NCI-H1105 treated with DMSO at 0.1 percent for 48 hours (cell line): ENCODE measurements around the gene ABCA7.
A peak's percentile ranks its signal among the peaks of the same experiment; 100 is the strongest.

Experiments
- DNase-seq: peaks from one replicate; lab custom pipeline; 2025; lab: John Stamatoyannopoulos, UW

The ABCA7 gene

DNA sequence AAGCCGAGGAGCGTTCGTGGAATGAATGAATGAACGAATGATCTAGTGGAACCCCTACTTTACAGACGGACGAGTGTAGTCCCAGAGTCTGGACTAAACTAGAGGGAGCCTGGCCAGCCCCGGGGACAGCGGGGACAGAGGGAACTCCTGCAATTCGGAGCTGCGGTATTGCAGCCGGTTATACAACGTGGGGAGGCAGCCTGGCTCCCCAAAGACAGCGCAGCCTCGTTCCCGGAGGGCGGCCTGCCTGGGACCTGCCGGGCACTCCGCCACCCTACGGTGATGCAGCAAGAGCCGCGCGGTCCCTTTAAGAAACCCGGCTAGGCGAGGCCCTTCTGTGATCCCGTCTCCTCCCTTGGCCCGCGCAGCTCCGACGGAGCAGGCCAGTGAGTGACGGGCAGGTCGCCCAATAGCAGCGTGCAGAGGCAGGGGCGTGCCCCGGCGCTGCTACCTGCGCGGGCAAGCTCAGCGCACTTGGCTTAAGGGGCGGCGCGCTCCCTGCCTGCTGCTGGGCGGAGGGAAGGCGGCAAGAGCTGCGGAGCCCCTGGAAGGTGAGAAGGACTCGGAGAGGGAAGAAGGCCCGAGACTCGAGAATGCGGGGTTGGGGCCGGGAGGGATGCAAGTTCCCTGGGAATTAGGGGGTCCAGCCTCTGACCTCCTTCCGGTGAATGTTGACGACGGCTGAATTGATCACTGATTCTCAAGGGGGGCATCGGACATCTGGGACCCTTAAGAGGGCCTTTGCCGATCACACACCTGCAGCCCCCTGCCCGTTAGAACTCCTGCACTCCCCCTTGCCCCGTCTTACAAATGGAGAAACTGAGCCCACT is at the start of gene ABCA7:
TSS of gene ABCA7 (plus strand) at position 462 of the 830 bp plus-strand sequence. CDS start 1,255 bp downstream, outside the sequence.
- DNase-seq: peak; percentile 96

GRCh38 chr19:990119-990571 is 49.8 kb upstream of the ABCA7 start:
- no peak for DNase-seq

DNA sequence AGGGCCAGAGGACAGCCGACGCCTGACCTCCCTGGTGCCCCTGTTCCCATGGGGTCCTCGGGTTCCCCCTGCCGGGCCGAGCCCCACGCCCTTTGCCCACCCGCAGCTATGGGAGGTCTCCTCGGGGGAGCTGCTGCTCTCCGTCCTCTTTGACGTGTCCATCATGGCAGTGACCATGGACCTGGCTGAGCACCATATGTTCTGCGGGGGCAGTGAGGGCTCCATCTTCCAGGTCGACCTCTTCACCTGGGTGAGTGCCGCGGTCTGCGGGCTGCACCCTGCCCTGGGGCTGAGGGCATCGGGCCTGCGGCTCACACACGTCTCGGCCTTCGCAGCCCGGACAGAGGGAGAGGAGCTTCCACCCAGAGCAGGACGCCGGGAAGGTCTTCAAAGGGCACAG is 49.2 kb upstream of the ABCA7 start:
- DNase-seq: no peak

DNA sequence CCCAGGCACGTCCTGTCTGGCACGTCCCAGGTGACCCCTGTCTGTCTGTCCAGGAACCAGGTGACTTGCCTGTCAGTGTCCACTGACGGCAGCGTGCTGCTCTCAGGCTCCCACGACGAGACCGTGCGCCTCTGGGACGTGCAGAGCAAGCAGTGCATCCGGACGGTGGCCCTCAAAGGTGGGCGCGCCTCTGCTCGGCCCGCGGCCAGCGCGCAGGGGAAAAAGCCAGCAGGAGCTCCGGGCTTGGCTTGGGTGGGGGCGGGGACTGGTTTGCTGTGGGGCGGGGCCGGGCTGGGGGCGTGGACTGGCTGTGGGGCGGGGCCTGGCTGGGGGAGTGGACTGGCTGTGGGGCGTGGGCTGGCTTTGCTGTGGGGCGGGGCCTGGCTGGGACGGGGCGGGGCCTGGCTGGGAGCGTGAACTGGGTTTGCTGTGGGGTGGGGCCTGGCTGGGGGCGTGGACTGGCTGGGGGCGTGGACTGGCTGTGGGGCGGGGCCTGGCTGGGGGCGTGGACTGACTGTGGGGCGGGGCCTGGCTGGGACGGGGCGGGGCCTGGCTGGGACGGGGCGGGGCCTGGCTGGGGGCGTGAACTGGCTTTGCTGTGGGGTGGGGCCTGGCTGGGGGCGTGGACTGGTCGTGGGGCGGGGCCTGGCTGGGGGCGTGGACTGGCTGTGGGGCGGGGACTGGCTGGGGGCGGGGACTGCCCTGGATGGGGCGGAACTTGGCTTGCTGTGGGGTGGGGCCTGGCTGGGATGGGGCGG is 48.6 kb upstream of the ABCA7 start:
- DNase-seq: no peak

- no peak for DNase-seq
Measured at GRCh38 chr19:991932-992669, 47.8 kb upstream of the ABCA7 start.

- DNase-seq: no peak
Measured at GRCh38 chr19:992670-993055, 47.2 kb upstream of the ABCA7 start.

DNA sequence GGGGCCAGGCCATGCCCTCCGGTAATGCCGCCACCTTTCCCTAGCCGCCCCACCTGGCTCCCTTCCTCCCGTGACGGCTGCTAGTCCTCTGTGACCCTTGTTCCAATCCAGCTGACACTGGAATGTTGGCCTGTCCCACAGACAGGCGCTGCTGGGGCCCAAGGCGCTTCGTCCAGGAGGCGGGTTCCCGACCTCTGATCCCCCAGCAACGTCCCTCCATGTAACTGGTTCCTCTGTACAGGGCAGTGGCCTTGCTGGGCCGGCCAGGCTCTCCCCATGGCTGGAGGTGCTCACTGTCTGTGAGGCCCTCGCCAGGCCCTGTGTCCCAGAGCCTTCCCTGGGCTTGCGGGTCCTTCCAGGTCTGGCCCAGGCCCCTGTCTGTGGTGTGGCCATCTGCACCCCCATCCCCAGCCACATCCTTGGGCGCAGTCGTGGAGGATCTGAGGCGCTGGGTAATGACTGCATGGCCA is 46.5 kb upstream of the ABCA7 start:
- DNase-seq: no peak

DNA sequence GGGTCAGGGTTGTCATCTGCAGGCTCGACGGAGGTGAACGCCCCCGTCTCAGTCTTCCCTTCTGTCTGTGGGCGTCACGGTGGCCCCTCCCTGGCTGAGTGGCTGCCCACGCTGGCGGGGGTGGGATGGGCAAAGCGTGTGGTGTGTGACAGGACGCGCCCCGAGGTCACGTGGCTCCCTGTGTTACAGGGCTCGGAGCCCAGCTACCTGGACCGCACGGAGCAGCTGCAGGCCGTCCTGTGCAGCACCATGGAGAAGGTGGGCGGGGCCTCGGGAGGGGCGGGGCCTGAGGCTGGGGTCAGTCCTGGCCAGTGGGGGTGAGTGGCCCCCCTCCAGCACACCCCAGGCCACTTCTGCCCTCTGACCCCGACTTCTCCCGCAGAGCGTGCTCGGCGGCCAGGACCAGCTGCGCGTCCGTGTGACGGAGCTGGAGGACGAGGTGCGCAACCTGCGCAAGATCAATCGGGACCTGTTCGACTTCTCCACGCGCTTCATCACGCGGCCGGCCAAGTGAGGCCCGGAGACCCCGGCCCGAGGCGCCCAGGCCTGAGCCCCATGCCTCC is 46.0 kb upstream of the ABCA7 start:
- no peak for DNase-seq

GRCh38 chr19:994516-994915 is 45.4 kb upstream of the ABCA7 start:
- DNase-seq: no peak

DNA sequence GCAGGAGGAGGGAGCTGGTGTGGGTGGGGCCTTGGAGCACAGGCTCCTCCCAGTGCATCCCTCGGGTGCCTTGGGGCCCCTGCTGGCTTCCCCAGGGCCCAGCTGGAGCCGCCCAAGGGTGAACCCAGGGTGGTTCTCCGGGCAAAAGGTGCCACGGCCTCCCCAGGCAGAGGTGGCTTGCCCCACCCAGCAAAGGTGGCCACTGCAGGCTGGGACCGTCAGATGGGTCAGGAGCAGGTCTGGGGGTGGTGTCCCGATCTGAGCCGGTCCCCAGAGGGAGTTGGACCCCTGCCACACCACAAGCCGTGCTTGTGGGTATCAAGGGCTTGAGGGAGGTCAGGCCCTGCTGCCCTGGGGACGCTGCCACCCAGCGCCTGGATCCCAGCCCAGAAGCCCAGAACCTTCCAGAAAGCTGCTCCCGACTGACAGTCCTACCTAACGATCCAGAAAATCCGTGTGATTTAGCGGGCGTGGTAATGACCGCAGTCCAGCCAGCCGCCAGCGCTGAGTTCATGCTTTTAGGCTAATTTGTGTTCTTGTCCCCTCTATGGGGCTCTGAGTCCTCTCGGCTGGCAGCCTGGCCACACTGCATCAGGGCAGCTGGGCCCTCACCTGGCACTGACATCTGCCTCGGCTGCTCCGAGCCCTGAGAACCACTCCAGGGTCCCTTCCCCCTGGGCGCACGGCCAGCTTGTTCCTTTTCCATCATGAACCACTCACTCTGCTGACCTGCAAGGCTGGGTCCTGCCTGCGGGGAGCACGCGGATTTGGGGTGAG is 44.7 kb upstream of the ABCA7 start:
- peak; percentile 75 for DNase-seq

DNA sequence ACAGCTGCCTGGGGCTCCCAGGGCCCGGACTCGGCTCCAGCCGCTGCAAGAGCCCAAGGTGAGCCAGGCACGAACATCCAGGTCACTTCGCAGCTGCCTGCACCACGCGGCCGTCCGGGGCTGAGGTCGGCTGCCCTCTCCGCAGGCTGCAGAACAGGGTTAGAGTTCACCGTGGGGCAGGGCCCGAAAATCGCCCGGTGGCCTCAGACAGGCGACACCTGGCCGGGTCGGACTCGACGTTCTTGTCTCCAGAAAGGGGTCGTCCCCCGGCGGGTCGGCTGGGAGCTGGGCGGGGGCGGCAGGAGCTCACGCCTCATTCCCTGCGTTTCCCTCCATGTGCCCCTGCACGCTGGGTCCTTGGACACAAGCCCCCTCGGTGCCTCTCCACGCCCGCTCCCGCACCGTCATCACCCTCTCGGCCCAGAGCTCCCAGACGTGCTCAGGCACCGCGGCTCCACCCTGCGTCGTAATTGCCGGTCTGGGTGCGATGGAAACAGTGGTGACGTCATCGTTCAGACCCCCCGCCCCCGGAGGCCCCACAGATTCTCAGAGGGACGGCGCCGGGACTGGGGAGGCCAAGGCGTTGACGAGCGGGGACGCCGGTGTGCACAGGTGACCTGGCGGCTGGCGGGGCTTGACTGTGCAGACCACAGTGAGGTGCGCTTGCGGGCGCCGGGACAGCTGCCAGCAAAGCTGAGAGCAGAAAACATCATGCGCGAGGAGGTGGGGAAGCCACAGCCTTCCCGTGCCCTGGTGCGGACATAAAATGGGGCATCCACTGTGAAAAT is 43.7 kb upstream of the ABCA7 start:
- DNase-seq: peak; percentile 80

DNA sequence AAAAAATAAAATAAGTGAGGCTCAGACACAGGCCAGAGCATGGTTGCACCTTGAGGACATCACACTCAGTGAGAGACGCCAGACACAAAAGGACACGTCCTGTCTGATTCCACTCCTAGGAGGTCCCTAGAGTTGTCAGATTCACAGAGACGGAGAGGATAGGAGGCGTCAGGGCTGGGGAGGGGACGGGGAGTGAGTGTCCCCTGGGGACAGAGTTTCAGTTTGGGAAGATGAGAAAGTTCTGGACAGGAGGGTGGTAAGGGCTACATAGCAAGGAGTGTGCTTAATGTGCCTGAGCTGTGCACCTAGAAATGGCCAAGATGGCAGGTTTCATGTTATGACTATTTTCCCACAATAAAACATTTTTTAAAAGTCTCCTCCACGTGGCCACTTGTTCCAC is 41.8 kb upstream of the ABCA7 start:
- no peak for DNase-seq

GRCh38 chr19:999379-999719 is 40.6 kb upstream of the ABCA7 start:
- no peak for DNase-seq

- DNase-seq: no peak
Measured at GRCh38 chr19:1000095-1000494, 39.8 kb upstream of the ABCA7 start, which contains the start of gene GRIN3B. TSS of gene GRIN3B (plus strand) at chr19:1000419. CDS start at chr19:1000438, 19 bp downstream.

GRCh38 chr19:1000591-1001537 is 39.0 kb upstream of the ABCA7 start:
- no peak for DNase-seq

DNA sequence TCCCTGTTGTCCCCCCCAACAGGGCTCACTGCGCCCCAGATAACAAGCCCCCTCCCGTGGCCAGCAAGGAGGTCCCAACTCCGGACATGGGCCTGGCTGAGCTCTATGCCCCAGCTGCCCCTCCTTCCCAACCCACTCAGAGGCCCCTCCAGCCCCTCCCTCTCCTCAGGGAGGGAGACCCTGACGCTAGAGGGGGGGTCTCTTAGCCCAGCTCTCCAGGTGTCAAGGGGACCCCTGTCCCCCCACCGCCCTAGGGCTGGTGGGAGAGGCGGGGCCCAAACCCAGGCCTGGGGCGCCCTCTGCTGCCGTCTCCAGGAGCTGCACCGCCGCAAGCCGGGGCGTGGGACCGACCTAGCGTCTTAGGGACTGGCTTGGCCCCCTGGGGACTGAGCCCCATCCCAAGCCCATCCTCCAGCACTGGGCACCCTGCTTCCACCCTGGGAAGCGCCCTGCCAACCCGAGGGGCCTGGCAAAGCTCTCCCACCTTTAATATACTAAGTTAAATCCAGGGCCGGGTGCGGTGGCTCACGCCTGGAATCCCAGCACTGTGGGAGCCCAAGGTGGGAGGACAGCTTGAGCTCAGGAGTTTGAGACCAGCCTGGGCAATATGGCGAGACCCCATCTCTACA is 38.3 kb upstream of the ABCA7 start:
- no peak for DNase-seq

- DNase-seq: no peak
Measured at GRCh38 chr19:1002600-1002999, 37.3 kb upstream of the ABCA7 start.

- no peak for DNase-seq
Measured at GRCh38 chr19:1003283-1003682, 36.6 kb upstream of the ABCA7 start.
